ENCODE data around the gene GTF2A1.

The GTF2A1 gene

DNA sequence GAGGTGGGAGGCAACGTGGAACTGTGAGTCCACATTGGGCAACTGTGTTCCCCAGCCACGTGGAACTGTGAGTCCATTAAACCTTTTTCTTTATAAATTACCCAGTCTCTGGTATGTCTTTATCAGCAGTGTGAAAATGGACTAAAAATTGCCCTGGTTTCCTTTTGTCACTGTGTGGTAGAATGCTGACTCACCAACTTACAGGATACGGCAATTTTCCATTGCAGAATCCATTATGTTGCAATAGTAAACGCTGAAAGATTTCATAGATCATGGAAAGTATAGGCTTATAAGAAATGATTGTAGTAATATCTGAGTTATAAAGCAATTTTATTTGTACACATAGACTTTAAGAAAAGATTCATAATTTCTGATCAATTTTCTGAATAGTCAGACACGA lies 93.0 kb downstream of the GTF2A1 start:
- no peak for DNase-seq

- DNase-seq, result no peak
These were observed 95.2 kb downstream of the GTF2A1 start for GRCh38 chr14:81125536-81125935.
